HG02852 (cell line): ENCODE results near the gene NPHP3.
"Not testable (repeated sequence)": the region's sequence is repeated elsewhere in the genome, so short reads cannot be mapped to it uniquely, and the experiment has no call there.

Experiments used
- ATAC-seq: cut with Tn5 transposase; IDR thresholded peaks from one replicate; pipeline ENCODE4 v1.9.1; 2021; ENCODE audit warnings: mild to moderate bottlenecking, moderate library complexity; ENCODE audit not compliant: unreplicated experiment

Gene NPHP3

GRCh38 chr3:132643366-132643765, 78.8 kb downstream of the NPHP3 start:
- ATAC-seq = no peak

- ATAC-seq = no peak
These were observed 79.7 kb downstream of the NPHP3 start for GRCh38 chr3:132642539-132642847.

GRCh38 chr3:132641837-132642538, 80.2 kb downstream of the NPHP3 start:
- ATAC-seq = no peak

- not testable (repeated sequence) for ATAC-seq
These were observed 80.8 kb downstream of the NPHP3 start for GRCh38 chr3:132641427-132641826.

GRCh38 chr3:132638706-132639105, 83.5 kb downstream of the NPHP3 start:
- no peak for ATAC-seq

- ATAC-seq = no peak
These were observed 84.6 kb downstream of the NPHP3 start for GRCh38 chr3:132637590-132637989.

- no peak for ATAC-seq
These were observed 87.2 kb downstream of the NPHP3 start for GRCh38 chr3:132635052-132635451.
